ENCODE measurements around the gene ARHGEF26.

The ARHGEF26 gene

GRCh38 chr3:154164387-154164786, 43.2 kb downstream of the ARHGEF26 start:
- H3K9me3 Mint-ChIP-seq: no peaks in the 10 kb centered on the region
- ATAC-seq: no peak
- H3K27me3 Mint-ChIP-seq: peaks cover 9% of the 10 kb centered on the region
- no peaks in the 10 kb centered on the region for H3K36me3 Mint-ChIP-seq
- H3K4me1 Mint-ChIP-seq: no peaks in the 10 kb centered on the region
- H3K4me3 Mint-ChIP-seq: no peak overlapping the region
- no peak overlapping the region for H3K27ac Mint-ChIP-seq

- no peaks in the 10 kb centered on the region for H3K9me3 Mint-ChIP-seq
- H3K4me1 Mint-ChIP-seq: no peaks in the 10 kb centered on the region
- H3K36me3 Mint-ChIP-seq: no peaks in the 10 kb centered on the region
- ATAC-seq: no peak
- peaks cover 9% of the 10 kb centered on the region for H3K27me3 Mint-ChIP-seq
- no peak overlapping the region for H3K4me3 Mint-ChIP-seq
- no peak overlapping the region for H3K27ac Mint-ChIP-seq
Observed at GRCh38 chr3:154168998-154169795, 48.0 kb downstream of the ARHGEF26 start.

GRCh38 chr3:154169796-154170110, 48.6 kb downstream of the ARHGEF26 start:
- H3K4me3 Mint-ChIP-seq: no peak overlapping the region
- no peak for ATAC-seq
- H3K27me3 Mint-ChIP-seq: peaks cover 9% of the 10 kb centered on the region
- H3K36me3 Mint-ChIP-seq: no peaks in the 10 kb centered on the region
- H3K27ac Mint-ChIP-seq: no peak overlapping the region
- H3K9me3 Mint-ChIP-seq: no peaks in the 10 kb centered on the region
- no peaks in the 10 kb centered on the region for H3K4me1 Mint-ChIP-seq

GRCh38 chr3:154170300-154170699, 49.1 kb downstream of the ARHGEF26 start:
- Mint-ChIP-seq H3K4me3 (no peak overlapping the region), H3K9me3 (no peaks in the 10 kb centered on the region), H3K36me3 (no peaks in the 10 kb centered on the region), H3K27ac (no peak overlapping the region), H3K4me1 (no peaks in the 10 kb centered on the region), H3K27me3 (peaks cover 9% of the 10 kb centered on the region)
- ATAC-seq: no peak

- Mint-ChIP-seq H3K4me3 (no peak overlapping the region), H3K27me3 (no peaks in the 10 kb centered on the region), H3K4me1 (no peaks in the 10 kb centered on the region), H3K9me3 (no peaks in the 10 kb centered on the region), H3K27ac (no peak overlapping the region), H3K36me3 (no peaks in the 10 kb centered on the region)
- no peak for ATAC-seq
Observed at GRCh38 chr3:154175041-154175440, 53.9 kb downstream of the ARHGEF26 start.

- Mint-ChIP-seq H3K4me1 (no peaks in the 10 kb centered on the region), H3K27ac (no peak overlapping the region), H3K4me3 (no peak overlapping the region), H3K36me3 (no peaks in the 10 kb centered on the region), H3K27me3 (no peaks in the 10 kb centered on the region), H3K9me3 (no peaks in the 10 kb centered on the region)
- ATAC-seq: no peak
Observed at GRCh38 chr3:154176036-154176435, 54.8 kb downstream of the ARHGEF26 start.

GRCh38 chr3:154177406-154177805, 56.2 kb downstream of the ARHGEF26 start:
- ATAC-seq: no peak
- no peaks in the 10 kb centered on the region for H3K36me3 Mint-ChIP-seq
- H3K9me3 Mint-ChIP-seq: no peaks in the 10 kb centered on the region
- no peak overlapping the region for H3K27ac Mint-ChIP-seq
- no peaks in the 10 kb centered on the region for H3K27me3 Mint-ChIP-seq
- no peaks in the 10 kb centered on the region for H3K4me1 Mint-ChIP-seq
- H3K4me3 Mint-ChIP-seq: no peak overlapping the region

- no peak overlapping the region for H3K4me3 Mint-ChIP-seq
- H3K9me3 Mint-ChIP-seq: no peaks in the 10 kb centered on the region
- H3K36me3 Mint-ChIP-seq: no peaks in the 10 kb centered on the region
- H3K27me3 Mint-ChIP-seq: no peaks in the 10 kb centered on the region
- no peak overlapping the region for H3K27ac Mint-ChIP-seq
- H3K4me1 Mint-ChIP-seq: no peaks in the 10 kb centered on the region
- ATAC-seq: no peak
Observed at GRCh38 chr3:154178172-154178571, 57.0 kb downstream of the ARHGEF26 start.

DNA sequence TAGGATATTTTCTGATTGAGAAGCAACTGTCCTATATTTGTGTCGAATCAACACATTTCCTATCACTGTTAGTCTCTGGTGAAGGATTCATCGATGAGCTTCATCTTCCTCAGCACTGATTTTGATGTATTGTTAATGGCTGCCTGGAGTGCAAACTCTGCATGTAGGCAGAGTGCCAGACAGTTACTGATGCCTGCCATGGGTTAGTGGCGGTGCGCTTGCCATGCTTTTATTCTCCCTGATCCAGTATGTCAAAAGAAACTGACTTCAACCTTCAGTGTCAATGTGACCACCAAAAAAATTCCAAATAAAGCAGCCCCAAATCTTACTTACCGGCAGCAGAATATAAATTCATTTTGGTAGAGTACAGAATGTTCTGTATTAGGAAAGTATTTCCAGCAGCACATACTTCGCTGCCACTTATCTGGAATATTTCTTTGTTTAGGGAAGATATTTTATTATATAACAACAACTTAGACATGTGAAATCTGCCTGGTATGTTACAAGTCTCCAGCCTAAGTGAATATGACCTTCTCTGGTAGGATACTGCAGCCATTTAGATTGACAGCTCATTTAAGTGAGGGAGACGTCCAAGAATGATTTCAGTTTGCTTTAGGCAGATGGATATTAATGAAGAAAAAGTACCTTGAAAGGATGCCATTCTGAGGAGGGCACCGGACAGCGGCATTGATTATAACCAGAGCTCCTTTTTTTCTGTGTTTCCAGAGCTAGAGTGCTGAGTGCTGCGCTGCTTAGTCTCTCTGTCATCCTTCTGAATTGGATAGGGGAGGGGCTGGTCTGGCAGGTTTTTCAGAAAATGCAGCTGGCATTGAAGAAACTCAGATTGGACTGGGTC, 59.9 kb downstream of the ARHGEF26 start:
- ATAC-seq: no peak
- Mint-ChIP-seq H3K27ac (no peak overlapping the region), H3K4me1 (no peaks in the 10 kb centered on the region)

DNA sequence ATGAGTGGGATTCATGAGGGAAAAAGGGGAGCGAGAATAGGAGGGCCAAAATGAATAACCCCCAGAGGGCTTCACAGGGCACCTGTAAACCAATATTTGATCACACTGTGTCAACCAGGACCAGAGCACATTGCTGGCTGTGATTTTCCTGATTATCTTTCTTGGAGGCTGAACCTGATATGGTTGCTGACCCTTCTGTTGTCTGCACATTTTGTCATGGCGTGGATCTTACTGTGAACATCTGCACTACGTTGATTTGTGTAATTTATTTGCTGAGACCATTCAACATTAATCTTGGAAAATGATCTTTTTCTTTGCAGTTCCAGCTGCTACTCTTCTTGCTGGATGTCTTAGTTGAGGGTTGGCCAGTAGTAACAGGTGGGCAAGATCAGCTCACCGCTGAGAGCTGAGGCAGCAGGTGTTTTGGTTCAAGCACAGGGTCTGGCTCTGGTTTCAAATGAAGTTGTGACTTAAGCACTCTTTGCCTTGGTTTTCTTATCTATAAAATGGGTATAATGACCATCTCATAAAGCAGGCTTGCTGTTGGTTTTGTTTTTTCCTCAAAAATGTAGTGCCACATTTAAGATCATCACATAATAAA, 61.2 kb downstream of the ARHGEF26 start:
- Mint-ChIP-seq H3K4me3 (no peak overlapping the region), H3K9me3 (no peaks in the 10 kb centered on the region), H3K36me3 (no peaks in the 10 kb centered on the region), H3K27me3 (no peaks in the 10 kb centered on the region), H3K27ac (no peak overlapping the region), H3K4me1 (no peaks in the 10 kb centered on the region)
- ATAC-seq: no peak

More for the DNA sequence above, 59.9 kb downstream of the ARHGEF26 start:
- Mint-ChIP-seq H3K27me3 (no peaks in the 10 kb centered on the region), H3K36me3 (no peaks in the 10 kb centered on the region), H3K4me3 (no peak overlapping the region), H3K9me3 (no peaks in the 10 kb centered on the region)

- H3K27ac Mint-ChIP-seq: no peak overlapping the region
- H3K4me1 Mint-ChIP-seq: no peaks in the 10 kb centered on the region
- no peaks in the 10 kb centered on the region for H3K36me3 Mint-ChIP-seq
- H3K9me3 Mint-ChIP-seq: no peaks in the 10 kb centered on the region
- no peak for ATAC-seq
- no peak overlapping the region for H3K4me3 Mint-ChIP-seq
- H3K27me3 Mint-ChIP-seq: no peaks in the 10 kb centered on the region
Observed at GRCh38 chr3:154182975-154183374, 61.8 kb downstream of the ARHGEF26 start.

GRCh38 chr3:154184582-154184981, 63.4 kb downstream of the ARHGEF26 start:
- Mint-ChIP-seq H3K4me3 (no peak overlapping the region), H3K36me3 (no peaks in the 10 kb centered on the region), H3K27ac (no peak overlapping the region), H3K9me3 (no peaks in the 10 kb centered on the region), H3K27me3 (no peaks in the 10 kb centered on the region), H3K4me1 (no peaks in the 10 kb centered on the region)
- ATAC-seq: no peak

DNA sequence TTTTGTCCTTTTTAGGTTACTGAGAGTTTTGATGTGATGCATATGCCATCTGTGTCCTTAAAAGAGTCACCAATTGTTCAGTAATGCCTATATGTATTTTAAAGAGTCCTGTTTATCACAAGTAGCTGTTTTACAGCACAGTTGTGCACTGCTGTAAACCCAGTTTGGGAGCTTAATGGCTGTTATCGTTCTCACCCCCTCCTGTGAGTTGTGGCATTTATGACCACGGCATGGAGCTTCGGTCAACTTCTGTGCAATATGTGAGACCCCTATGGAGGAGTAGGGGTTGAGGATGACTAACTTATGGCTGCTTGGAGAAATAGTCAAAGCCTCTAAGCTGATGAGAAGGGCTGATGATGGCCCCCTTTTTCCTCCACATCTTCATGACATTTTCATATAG, 67.2 kb downstream of the ARHGEF26 start:
- ATAC-seq: no peak
- H3K27ac Mint-ChIP-seq: no peak overlapping the region
- no peaks in the 10 kb centered on the region for H3K4me1 Mint-ChIP-seq
- H3K9me3 Mint-ChIP-seq: no peaks in the 10 kb centered on the region
- H3K27me3 Mint-ChIP-seq: no peaks in the 10 kb centered on the region
- H3K36me3 Mint-ChIP-seq: no peaks in the 10 kb centered on the region
- H3K4me3 Mint-ChIP-seq: no peak overlapping the region

DNA sequence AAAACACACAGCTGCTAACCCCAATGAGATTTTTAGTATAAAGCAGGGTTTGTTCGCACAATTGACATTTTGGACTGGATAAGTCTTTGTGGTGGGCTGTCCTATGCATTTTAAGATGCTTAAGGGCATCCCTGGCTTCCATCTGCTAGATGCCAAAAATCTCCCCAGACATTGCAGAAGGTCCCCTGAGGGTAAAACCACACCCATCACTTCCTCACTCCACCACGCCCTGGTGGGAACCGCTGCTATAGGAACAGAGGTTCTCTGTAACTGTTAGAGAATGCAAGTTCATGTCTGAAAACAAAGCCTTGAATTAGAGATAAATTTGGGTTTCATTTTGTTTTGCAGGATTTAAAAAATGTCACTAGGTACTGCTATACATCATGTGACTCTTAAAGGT, 67.7 kb downstream of the ARHGEF26 start:
- no peaks in the 10 kb centered on the region for H3K4me1 Mint-ChIP-seq
- no peaks in the 10 kb centered on the region for H3K36me3 Mint-ChIP-seq
- H3K27me3 Mint-ChIP-seq: no peaks in the 10 kb centered on the region
- no peaks in the 10 kb centered on the region for H3K9me3 Mint-ChIP-seq
- no peak for ATAC-seq
- no peak overlapping the region for H3K27ac Mint-ChIP-seq
- H3K4me3 Mint-ChIP-seq: no peak overlapping the region

- H3K4me1 Mint-ChIP-seq: no peaks in the 10 kb centered on the region
- ATAC-seq: no peak
- no peaks in the 10 kb centered on the region for H3K9me3 Mint-ChIP-seq
- H3K36me3 Mint-ChIP-seq: no peaks in the 10 kb centered on the region
- no peak overlapping the region for H3K4me3 Mint-ChIP-seq
- H3K27ac Mint-ChIP-seq: no peak overlapping the region
- H3K27me3 Mint-ChIP-seq: no peaks in the 10 kb centered on the region
Observed at GRCh38 chr3:154191520-154191919, 70.3 kb downstream of the ARHGEF26 start.

GRCh38 chr3:154192225-154192624, 71.0 kb downstream of the ARHGEF26 start:
- Mint-ChIP-seq H3K4me3 (no peak overlapping the region), H3K36me3 (no peaks in the 10 kb centered on the region), H3K27ac (no peak overlapping the region), H3K27me3 (no peaks in the 10 kb centered on the region), H3K4me1 (no peaks in the 10 kb centered on the region), H3K9me3 (no peaks in the 10 kb centered on the region)
- no peak for ATAC-seq
